ENCODE data around the gene ANKRD13D. TPM values are rescaled to one million over a fixed set of nuclear protein-coding genes. Genes with fewer than 3 reads are reported as not detected.
A peak's percentile ranks its signal among the peaks of the same experiment; 100 is the strongest.

The ANKRD13D gene
- total RNA-seq, 1 experiment from 2014 or later, result 58.9 TPM

DNA sequence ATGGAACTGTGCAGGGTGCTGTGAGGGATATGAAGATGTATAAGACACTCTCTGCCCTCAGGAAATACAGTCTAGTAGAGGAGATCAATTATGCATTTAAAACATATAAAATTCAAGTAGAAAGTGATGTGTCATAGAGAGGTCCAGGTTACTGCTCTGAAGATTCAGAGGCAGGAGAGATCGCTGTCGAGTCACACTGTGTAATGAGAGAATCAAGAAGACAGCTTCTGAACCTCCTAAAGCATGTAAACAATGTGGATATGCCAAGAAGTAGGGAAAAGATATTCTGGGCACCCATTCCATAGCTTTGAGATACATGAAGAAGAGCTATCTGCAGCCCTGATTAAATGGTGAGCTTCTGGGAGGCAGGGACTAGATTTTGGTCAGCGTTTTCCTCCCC, 30.9 kb downstream of the ANKRD13D start:
- Histone ChIP-seq H3K4me2 (ENCODE audit: low read length) (no peak overlapping the region), H3K9me3 (ENCODE audit: low read length) (no peaks in the 10 kb centered on the region), H3K9ac (ENCODE audit: low read length) (no peak overlapping the region), H3K27ac (ENCODE audit: low read length) (no peak overlapping the region), H3K4me3 (ENCODE audit: low read length) (no peak overlapping the region), H2AFZ (ENCODE audit: low read length) (no peak overlapping the region), H3K36me3 (ENCODE audit: low read depth, low read length) (no peaks in the 10 kb centered on the region), H4K20me1 (ENCODE audit: low read length) (no peaks in the 10 kb centered on the region), H3K79me2 (ENCODE audit: low read length) (peaks cover 21% of the 10 kb centered on the region), H3K4me1 (ENCODE audit: insufficient read depth, low read length) (peaks cover 12% of the 10 kb centered on the region; the same call in 1 of the 2 replicates), H3K27me3 (ENCODE audit: low read length) (no peaks in the 10 kb centered on the region), H3F3A (ENCODE audit: low read length, unreplicated experiment) (no peaks in the 10 kb centered on the region), H3K9me2 (replicated peaks; ENCODE audit: low read length) (no peaks in the 10 kb centered on the region)
- ChIA-PET POLR2A (ENCODE audit: unreplicated experiment) (no interaction called here), CTCF (no interaction called here)
- peak; percentile 27 for DNase-seq
- TF ChIP-seq CTCF (conservative IDR thresholded peaks at IDR 0.05; ENCODE audit: low read depth, low read length), result no peak
- TF ChIP-seq EZH2phosphoT487 (IDR thresholded peaks at IDR 0.05; ENCODE audit: borderline replicate concordance, low read length), result no peak
- no peak for TF ChIP-seq EZH2 (IDR thresholded peaks at IDR 0.05; ENCODE audit: low read length, unreplicated experiment)
- intact Hi-C loops (cut with micrococcal nuclease), result no loop called here
- ATAC-seq, result no peak
- BruUV-seq (replicated peaks), result no TSS peak

DNA sequence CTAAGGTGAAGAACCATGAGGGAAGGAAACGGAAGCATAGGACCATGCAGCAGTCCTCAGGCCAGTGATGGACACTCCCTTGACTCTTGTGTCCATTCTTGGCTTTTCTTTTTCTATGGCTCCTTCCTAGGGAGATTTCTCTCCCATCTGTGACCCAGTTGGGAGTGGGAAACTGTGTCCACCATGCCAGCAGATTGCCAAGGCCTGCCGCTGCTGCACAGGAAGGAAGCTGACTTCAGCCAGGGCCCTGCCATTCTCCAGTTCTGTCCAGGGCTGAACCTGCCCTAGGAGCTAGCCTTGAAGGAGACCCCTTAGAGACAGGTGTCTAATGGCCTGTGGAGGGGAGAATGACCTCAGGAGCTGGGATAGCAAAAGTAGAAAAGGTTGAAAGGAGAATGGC, 31.6 kb downstream of the ANKRD13D start:
- Histone ChIP-seq H3K79me2 (ENCODE audit: low read length) (peaks cover 21% of the 10 kb centered on the region), H3F3A (ENCODE audit: low read length, unreplicated experiment) (no peaks in the 10 kb centered on the region), H3K9ac (ENCODE audit: low read length) (no peak overlapping the region), H3K27ac (ENCODE audit: low read length) (no peak overlapping the region), H3K36me3 (ENCODE audit: low read depth, low read length) (no peaks in the 10 kb centered on the region), H3K4me3 (ENCODE audit: low read length) (no peak overlapping the region), H3K4me2 (ENCODE audit: low read length) (no peak overlapping the region), H3K4me1 (ENCODE audit: insufficient read depth, low read length) (peaks cover 12% of the 10 kb centered on the region; the same call in 1 of the 2 replicates), H3K9me2 (replicated peaks; ENCODE audit: low read length) (no peaks in the 10 kb centered on the region), H2AFZ (ENCODE audit: low read length) (no peak overlapping the region), H4K20me1 (ENCODE audit: low read length) (no peaks in the 10 kb centered on the region), H3K27me3 (ENCODE audit: low read length) (no peaks in the 10 kb centered on the region), H3K9me3 (ENCODE audit: low read length) (no peaks in the 10 kb centered on the region)
- intact Hi-C loops (cut with micrococcal nuclease), result no loop called here
- ChIA-PET CTCF (no interaction called here), POLR2A (ENCODE audit: unreplicated experiment) (no interaction called here)
- no TSS peak for BruUV-seq (replicated peaks)
- ATAC-seq (no peak), DNase-seq (no peak)
- TF ChIP-seq CTCF (conservative IDR thresholded peaks at IDR 0.05; ENCODE audit: low read depth, low read length), result no peak
- no peak for TF ChIP-seq EZH2phosphoT487 (IDR thresholded peaks at IDR 0.05; ENCODE audit: borderline replicate concordance, low read length)
- no peak for TF ChIP-seq EZH2 (IDR thresholded peaks at IDR 0.05; ENCODE audit: low read length, unreplicated experiment)

- H3K9me2 ChIP-seq (replicated peaks; ENCODE audit: low read length), result no peaks in the 10 kb centered on the region
- peaks cover 21% of the 10 kb centered on the region for H3K79me2 ChIP-seq (ENCODE audit: low read length)
- DNase-seq (no peak), ATAC-seq (no peak)
- H3K4me1 ChIP-seq (ENCODE audit: insufficient read depth, low read length), result peaks cover 12% of the 10 kb centered on the region; the same call in 1 of the 2 replicates
- H3K27ac ChIP-seq (ENCODE audit: low read length), result no peak overlapping the region
- no peaks in the 10 kb centered on the region for H3K9me3 ChIP-seq (ENCODE audit: low read length)
- TF ChIP-seq EZH2 (IDR thresholded peaks at IDR 0.05; ENCODE audit: low read length, unreplicated experiment) (no peak), CTCF (conservative IDR thresholded peaks at IDR 0.05; ENCODE audit: low read depth, low read length) (no peak), EZH2phosphoT487 (IDR thresholded peaks at IDR 0.05; ENCODE audit: borderline replicate concordance, low read length) (no peak)
- no peak overlapping the region for H3K9ac ChIP-seq (ENCODE audit: low read length)
- H3K4me2 ChIP-seq (ENCODE audit: low read length), result no peak overlapping the region
- ChIA-PET POLR2A (ENCODE audit: unreplicated experiment) (no interaction called here), CTCF (interaction anchor here (1.5 kb wide), 1 partner anchor 61 kb away, joined by 5 read pairs; no protein-coding TSS in a partner anchor)
- no peak overlapping the region for H3K4me3 ChIP-seq (ENCODE audit: low read length)
- no TSS peak for BruUV-seq (replicated peaks)
- no peak overlapping the region for H2AFZ ChIP-seq (ENCODE audit: low read length)
- H3K36me3 ChIP-seq (ENCODE audit: low read depth, low read length), result no peaks in the 10 kb centered on the region
- H3K27me3 ChIP-seq (ENCODE audit: low read length), result no peaks in the 10 kb centered on the region
- intact Hi-C loops (cut with micrococcal nuclease), result no loop called here
- H3F3A ChIP-seq (ENCODE audit: low read length, unreplicated experiment), result no peaks in the 10 kb centered on the region
- no peaks in the 10 kb centered on the region for H4K20me1 ChIP-seq (ENCODE audit: low read length)
These were observed 32.3 kb downstream of the ANKRD13D start for GRCh38 chr11:67321313-67321871.
